Kidney (tissue), 14 donors: ENCODE results near the gene GPR27. TPM values are rescaled to one million over a fixed set of nuclear protein-coding genes. Genes with fewer than 3 reads are reported as not detected.

ENCODE experiments used
- DNase-seq, 5 donors: peaks; one replicate each; pipeline ENCODE4 v3.0.0-alpha.2; 2013 to 2020
- FAIRE-seq: peaks from 2 replicates; lab custom pipeline; 2012; peaks lifted over from hg19 to GRCh38; lab: Jason Lieb, UNC
- H3K27ac ChIP-seq, 2 donors: one replicate each; pipeline ENCODE4 v1.7.0; 2013; ENCODE audit warnings: low read depth in 2 of 2, low read length in 2 of 2, inconsistent platforms in 1 of 2
- H3K27me3 ChIP-seq: one replicate; pipeline ENCODE4 v1.7.1; 2013; ENCODE audit warnings: low read length, inconsistent platforms; ENCODE audit not compliant: control insufficient read depth, insufficient read depth
- H3K36me3 ChIP-seq, 3 donors: one replicate each; pipeline versions ENCODE4 v1.7.0 to v1.7.1; 2013; ENCODE audit warnings: low read length in 3 of 3, control low read depth in 1 of 3, inconsistent platforms in 1 of 3; ENCODE audit not compliant: insufficient read depth in 3 of 3, control insufficient read depth in 2 of 3
- H3K4me1 ChIP-seq, 3 donors: one replicate each; pipeline versions ENCODE4 v1.7.0 to v1.7.1; 2013; ENCODE audit warnings: low read length in 3 of 3, inconsistent platforms in 1 of 3, low read depth in 1 of 3; ENCODE audit not compliant: control insufficient read depth in 2 of 3, insufficient read depth in 2 of 3
- H3K4me3 ChIP-seq, 3 donors: one replicate each; pipeline versions ENCODE4 v1.7.0 to v1.8.1; 2013; ENCODE audit warnings: low read length in 3 of 3, control low read depth in 1 of 3, inconsistent platforms in 1 of 3
- H3K9ac ChIP-seq, 3 donors: one replicate each; pipeline versions ENCODE4 v1.7.0 to v1.7.1; 2013; ENCODE audit warnings: low read length in 3 of 3, control low read depth in 1 of 3, inconsistent platforms in 1 of 3
- H3K9me3 ChIP-seq, 3 donors: one replicate each; pipeline versions ENCODE4 v1.7.0 to v1.7.1; 2013; ENCODE audit warnings: low read length in 3 of 3, control low read depth in 1 of 3, inconsistent platforms in 1 of 3; ENCODE audit not compliant: control insufficient read depth in 2 of 3, insufficient read depth in 1 of 3
- intact Hi-C: fragments of 100-400 bp; cut with DNase I; formaldehyde crosslinking; loops from one replicate; pipeline ENCODE4 v1.11.1; 2022
- polyA plus RNA-seq: library from polyadenylated mRNA; stranded (reverse); fragments of 350-450 nt; fragmentation: Illumina TruSeq; extraction: RNeasy Lipid Tissue Mini Kit (QIAGEN cat#74804); gene quantifications from one replicate; pipeline ENCODE4 v1.2.3, GENCODE V29; 2014; ENCODE audit warnings: low read depth, low replicate concordance; ENCODE audit not compliant: insufficient read depth
- total RNA-seq: library from RNA; stranded (reverse); fragmentation: NEBNext Ultra II Directional; extraction: Animal tissue kit (Norgen Biotek cat#: 25700); gene quantifications from one replicate; pipeline ENCODE4 v1.2.1, GENCODE V29; 2021
- TF ChIP-seq, protein P1 (sequence below): IDR thresholded peaks from 3 replicates; pipeline ENCODE4 v1.5.1; 2012; ENCODE audit warnings: mild to moderate bottlenecking, moderate library complexity, borderline replicate concordance; ENCODE audit not compliant: insufficient read depth; ENCODE audit errors: extremely low read depth
- donor health status: control.
- donor health status: control.
- donor health status: control.
- donor health status: control.
- donor health status: control.
- donor health status: DM: yes; HTN: yes; CAD: no.
- donor health status: Normal renal cell carcinoma (clear cell type).

The GPR27 gene
- total and polyA plus RNA-seq, 2 donors from 2014 or later: 5.5 to 17.9 TPM

DNA sequence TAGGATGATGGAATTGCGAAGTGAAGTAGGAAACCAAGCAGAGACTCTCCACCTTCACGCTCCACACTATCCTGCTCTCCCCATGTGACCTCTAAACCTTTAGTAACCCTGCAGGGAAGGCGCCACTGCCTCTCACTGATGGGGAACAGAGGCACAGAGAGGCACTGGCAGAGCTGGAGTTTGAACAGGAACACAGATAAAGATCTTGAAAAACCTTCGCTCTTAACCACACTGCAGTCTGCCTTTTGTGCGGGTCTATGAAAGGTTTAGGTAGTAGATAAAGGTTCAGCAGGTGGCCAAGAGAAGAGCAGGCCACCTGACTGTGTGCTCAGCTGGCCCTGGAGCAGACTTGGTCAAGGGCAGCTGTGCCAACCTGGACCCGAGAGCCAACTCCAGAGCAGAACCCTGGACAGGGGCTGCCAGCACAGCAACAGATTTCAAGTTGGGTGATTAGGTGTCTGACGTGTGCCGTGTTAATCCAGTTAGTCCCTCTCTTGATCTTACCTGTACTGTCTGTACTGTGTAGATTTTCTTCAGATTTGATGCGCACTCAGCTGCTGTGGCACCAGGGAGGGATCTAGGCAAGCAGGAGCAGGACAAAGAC is 43.6 kb upstream of the GPR27 start:
- no peak for FAIRE-seq

DNA sequence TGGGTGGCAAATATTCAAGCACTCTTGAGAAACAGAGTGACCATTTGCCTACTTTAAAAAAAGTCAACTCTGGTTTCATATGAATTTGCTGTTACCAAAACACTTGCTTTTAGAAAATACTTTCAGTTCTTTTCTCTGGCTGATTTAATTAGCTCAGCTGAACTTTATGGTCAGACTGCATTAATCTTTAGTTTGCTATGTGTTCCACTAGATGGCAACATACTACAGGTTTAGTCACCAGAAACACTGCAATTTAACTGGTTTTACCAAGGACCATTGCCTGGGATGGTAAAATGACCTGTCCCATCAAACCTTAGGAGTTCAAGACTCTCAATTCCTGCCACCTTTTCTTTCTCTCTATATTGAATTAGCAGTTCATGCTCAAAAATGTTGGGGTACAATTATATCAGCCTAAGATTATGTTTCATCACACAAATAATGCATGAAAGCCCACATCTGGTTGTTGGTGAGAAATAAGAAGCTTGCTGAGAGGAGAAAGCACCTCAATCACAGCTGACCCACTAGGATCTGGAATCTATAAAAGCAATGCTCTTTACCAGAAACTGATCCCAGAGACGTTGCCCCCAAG is 42.7 kb upstream of the GPR27 start:
- Histone ChIP-seq H3K27ac (no peak overlapping the region), H3K9ac (no peak overlapping the region), H3K4me1 (peaks cover 0 to 8% (median 7%) of the 10 kb centered on the region in 3 donors), H3K36me3 (peaks cover 0 to 3% (median 0%) of the 10 kb centered on the region in 3 donors), H3K9me3 (no peaks in the 10 kb centered on the region), H3K27me3 (no peaks in the 10 kb centered on the region), H3K4me3 (no peak overlapping the region)
- TF ChIP-seq, protein P1, sequence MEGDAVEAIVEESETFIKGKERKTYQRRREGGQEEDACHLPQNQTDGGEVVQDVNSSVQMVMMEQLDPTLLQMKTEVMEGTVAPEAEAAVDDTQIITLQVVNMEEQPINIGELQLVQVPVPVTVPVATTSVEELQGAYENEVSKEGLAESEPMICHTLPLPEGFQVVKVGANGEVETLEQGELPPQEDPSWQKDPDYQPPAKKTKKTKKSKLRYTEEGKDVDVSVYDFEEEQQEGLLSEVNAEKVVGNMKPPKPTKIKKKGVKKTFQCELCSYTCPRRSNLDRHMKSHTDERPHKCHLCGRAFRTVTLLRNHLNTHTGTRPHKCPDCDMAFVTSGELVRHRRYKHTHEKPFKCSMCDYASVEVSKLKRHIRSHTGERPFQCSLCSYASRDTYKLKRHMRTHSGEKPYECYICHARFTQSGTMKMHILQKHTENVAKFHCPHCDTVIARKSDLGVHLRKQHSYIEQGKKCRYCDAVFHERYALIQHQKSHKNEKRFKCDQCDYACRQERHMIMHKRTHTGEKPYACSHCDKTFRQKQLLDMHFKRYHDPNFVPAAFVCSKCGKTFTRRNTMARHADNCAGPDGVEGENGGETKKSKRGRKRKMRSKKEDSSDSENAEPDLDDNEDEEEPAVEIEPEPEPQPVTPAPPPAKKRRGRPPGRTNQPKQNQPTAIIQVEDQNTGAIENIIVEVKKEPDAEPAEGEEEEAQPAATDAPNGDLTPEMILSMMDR: peak; percentile 76
- DNase-seq (peak in 2 of 5 donors; percentile 56 to 79), FAIRE-seq (peak; percentile 95)
- intact Hi-C loops: no loop called here

More for the DNA sequence above, 43.6 kb upstream of the GPR27 start:
- H3K27me3 ChIP-seq: no peaks in the 10 kb centered on the region
- peaks cover 0 to 8% (median 8%) of the 10 kb centered on the region in 3 donors for H3K4me1 ChIP-seq
- H3K4me3 ChIP-seq: no peak overlapping the region
- no peaks in the 10 kb centered on the region for H3K9me3 ChIP-seq
- peaks cover 0 to 3% (median 0%) of the 10 kb centered on the region in 3 donors for H3K36me3 ChIP-seq
- no peak for DNase-seq
- intact Hi-C loops: no loop called here
- TF ChIP-seq, protein P1: no peak
- no peak overlapping the region for H3K9ac ChIP-seq
- no peak overlapping the region for H3K27ac ChIP-seq

DNA sequence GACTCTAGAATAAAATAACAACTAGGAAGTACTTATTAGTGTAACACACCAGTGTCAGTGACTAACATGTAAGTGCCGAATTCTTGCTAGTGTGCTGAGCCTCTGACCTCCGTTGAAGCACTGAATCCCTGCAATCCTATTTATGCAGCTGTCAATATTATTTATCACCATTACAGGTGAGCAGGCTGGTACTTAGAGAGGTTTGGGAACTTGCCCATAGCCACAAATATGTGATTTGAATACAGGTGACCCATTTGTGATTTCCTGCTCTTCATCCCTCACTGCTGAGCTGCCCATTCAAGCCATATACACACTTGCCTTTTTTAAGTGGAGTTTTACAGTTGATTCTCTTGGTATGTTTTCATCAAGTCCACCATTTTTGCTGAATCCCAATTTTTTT is 40.6 kb upstream of the GPR27 start:
- DNase-seq: no peak
- H3K36me3 ChIP-seq: peaks cover 0 to 3% (median 0%) of the 10 kb centered on the region in 3 donors
- H3K27me3 ChIP-seq: no peaks in the 10 kb centered on the region
- no peaks in the 10 kb centered on the region for H3K9me3 ChIP-seq
- intact Hi-C loops: no loop called here
- no peak overlapping the region for H3K27ac ChIP-seq
- no peak for FAIRE-seq
- H3K9ac ChIP-seq: no peak overlapping the region
- TF ChIP-seq, protein P1: no peak
- H3K4me3 ChIP-seq: no peak overlapping the region
- H3K4me1 ChIP-seq: peaks cover 0 to 8% (median 3%) of the 10 kb centered on the region in 3 donors
